ENCODE results near the gene MBTPS2.
"Not testable (repeated sequence)": the region's sequence is repeated elsewhere in the genome, so short reads cannot be mapped to it uniquely, and the experiment has no call there.

Gene MBTPS2

DNA sequence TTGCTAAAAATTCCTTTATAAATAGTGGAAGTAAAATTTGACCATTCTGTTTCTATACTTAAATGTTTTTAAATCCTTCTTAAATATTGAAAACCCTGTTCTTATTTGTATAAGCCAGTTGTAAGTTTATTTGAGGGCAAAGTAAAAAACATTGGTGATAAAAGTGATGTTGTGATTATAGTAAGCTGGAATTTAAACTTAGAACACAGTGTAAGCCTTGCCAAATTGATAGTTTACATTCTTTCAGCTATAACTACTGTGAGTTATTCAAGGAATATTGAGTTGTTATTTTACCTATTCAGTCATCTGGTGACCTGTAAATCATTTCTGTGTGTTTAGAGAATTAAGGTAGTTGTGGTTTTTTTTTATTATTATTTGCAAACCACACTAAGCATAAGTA lies 26.0 kb downstream of the MBTPS2 start:
- peaks cover 3% of the 10 kb centered on the region for H3K4me1 ChIP-seq (ENCODE audit: control insufficient read depth, insufficient read depth, low read depth, low read length)
- H2AK5ac ChIP-seq (ENCODE audit: low read length, severe bottlenecking), result no peak overlapping the region
- H2BK5ac ChIP-seq (ENCODE audit: low read depth, low read length, poor library complexity, severe bottlenecking), result no peak overlapping the region
- no peak overlapping the region for H4K91ac ChIP-seq (ENCODE audit: low read length)
- no peaks in the 10 kb centered on the region for H3K27me3 ChIP-seq (ENCODE audit: control insufficient read depth in 1 of 2, insufficient read depth in 1 of 2, low read length in 2 of 2)
- H3K9ac ChIP-seq (ENCODE audit: low read length), result no peak overlapping the region
- H3K4ac ChIP-seq (ENCODE audit: low read depth in 1 of 2, low read length in 2 of 2), result no peak overlapping the region
- no peak overlapping the region for H4K8ac ChIP-seq (ENCODE audit: low read length)
- no peak overlapping the region for H3K23ac ChIP-seq (ENCODE audit: low read length in 2 of 2)
- H2AFZ ChIP-seq (ENCODE audit: low read depth, low read length), result no peak overlapping the region
- no peak overlapping the region for H2BK12ac ChIP-seq (ENCODE audit: low read length in 2 of 2)
- no peak overlapping the region for H3K4me2 ChIP-seq (ENCODE audit: low read length, poor library complexity, severe bottlenecking)
- no peak overlapping the region for H3K18ac ChIP-seq (ENCODE audit: low read depth in 1 of 2, low read length in 2 of 2)
- H3K27ac ChIP-seq (ENCODE audit: low read length, poor library complexity, severe bottlenecking), result no peak overlapping the region
- H2BK120ac ChIP-seq (ENCODE audit: low read depth, low read length), result no peak overlapping the region
- H3K9me3 ChIP-seq (ENCODE audit: control insufficient read depth, low read length), result no peaks in the 10 kb centered on the region
- H3K4me3 ChIP-seq (ENCODE audit: insufficient read depth in 1 of 2, low read depth in 1 of 2, low read length in 2 of 2), result no peak overlapping the region
- H3K14ac ChIP-seq (ENCODE audit: low read length in 2 of 2), result no peak overlapping the region
- no peak overlapping the region for H2BK15ac ChIP-seq (ENCODE audit: low read depth, poor library complexity, severe bottlenecking)
- no peaks in the 10 kb centered on the region for H3K79me1 ChIP-seq (replicated peaks; ENCODE audit: low read length, poor library complexity, severe bottlenecking)
- H3K36me3 ChIP-seq (ENCODE audit: control insufficient read depth in 1 of 2, insufficient read depth in 2 of 2, low read depth in 1 of 2, low read length in 2 of 2), result peaks cover 0 to 6% of the 10 kb centered on the region in 2 experiments
- DNase-seq, result no peak

DNA sequence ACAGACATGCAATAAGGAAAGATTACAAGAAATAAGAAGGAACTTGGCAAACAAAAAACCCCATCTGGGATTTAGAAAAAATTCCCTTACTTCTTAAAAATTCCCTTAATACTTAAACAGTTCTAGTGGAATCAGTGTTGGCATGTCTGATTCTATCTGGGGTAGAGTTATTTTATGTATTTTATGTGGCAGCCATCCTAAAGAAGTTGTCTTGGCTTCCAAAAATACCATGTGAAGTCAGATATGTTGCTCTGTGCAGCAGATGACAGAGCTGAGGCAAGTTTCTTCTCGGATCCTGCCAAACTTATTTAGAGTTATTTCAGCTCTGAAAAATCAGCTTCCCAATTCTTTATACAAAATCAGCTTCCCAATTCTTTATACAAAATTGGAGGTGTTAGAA lies 31.1 kb downstream of the MBTPS2 start:
- no CpG with 5 or more reads among the region's 1 CpG for WGBS
- Histone ChIP-seq H3K9ac (ENCODE audit: low read length) (no peak overlapping the region), H4K8ac (ENCODE audit: low read length) (no peak overlapping the region), H4K91ac (ENCODE audit: low read length) (no peak overlapping the region), H2BK15ac (ENCODE audit: low read depth, poor library complexity, severe bottlenecking) (no peak overlapping the region), H2BK12ac (ENCODE audit: low read length in 2 of 2) (no peak overlapping the region), H3K4me1 (ENCODE audit: control insufficient read depth, insufficient read depth, low read depth, low read length) (no peaks in the 10 kb centered on the region), H3K27ac (ENCODE audit: low read length, poor library complexity, severe bottlenecking) (no peak overlapping the region), H3K79me1 (replicated peaks; ENCODE audit: low read length, poor library complexity, severe bottlenecking) (no peaks in the 10 kb centered on the region), H3K18ac (ENCODE audit: low read depth in 1 of 2, low read length in 2 of 2) (no peak overlapping the region), H3K9me3 (ENCODE audit: control insufficient read depth, low read length) (no peaks in the 10 kb centered on the region), H3K23ac (ENCODE audit: low read length in 2 of 2) (no peak overlapping the region), H2BK5ac (ENCODE audit: low read depth, low read length, poor library complexity, severe bottlenecking) (no peak overlapping the region), H3K4me3 (ENCODE audit: insufficient read depth in 1 of 2, low read depth in 1 of 2, low read length in 2 of 2) (no peak overlapping the region), H2AK5ac (ENCODE audit: low read length, severe bottlenecking) (no peak overlapping the region), H3K36me3 (ENCODE audit: control insufficient read depth in 1 of 2, insufficient read depth in 2 of 2, low read depth in 1 of 2, low read length in 2 of 2) (peaks cover 0 to 6% of the 10 kb centered on the region in 2 experiments), H2AFZ (ENCODE audit: low read depth, low read length) (no peak overlapping the region), H2BK120ac (ENCODE audit: low read depth, low read length) (no peak overlapping the region), H3K27me3 (ENCODE audit: control insufficient read depth in 1 of 2, insufficient read depth in 1 of 2, low read length in 2 of 2) (no peaks in the 10 kb centered on the region), H3K4me2 (ENCODE audit: low read length, poor library complexity, severe bottlenecking) (no peak overlapping the region), H3K4ac (ENCODE audit: low read depth in 1 of 2, low read length in 2 of 2) (no peak overlapping the region), H3K14ac (ENCODE audit: low read length in 2 of 2) (no peak overlapping the region)
- no peak for DNase-seq

DNA sequence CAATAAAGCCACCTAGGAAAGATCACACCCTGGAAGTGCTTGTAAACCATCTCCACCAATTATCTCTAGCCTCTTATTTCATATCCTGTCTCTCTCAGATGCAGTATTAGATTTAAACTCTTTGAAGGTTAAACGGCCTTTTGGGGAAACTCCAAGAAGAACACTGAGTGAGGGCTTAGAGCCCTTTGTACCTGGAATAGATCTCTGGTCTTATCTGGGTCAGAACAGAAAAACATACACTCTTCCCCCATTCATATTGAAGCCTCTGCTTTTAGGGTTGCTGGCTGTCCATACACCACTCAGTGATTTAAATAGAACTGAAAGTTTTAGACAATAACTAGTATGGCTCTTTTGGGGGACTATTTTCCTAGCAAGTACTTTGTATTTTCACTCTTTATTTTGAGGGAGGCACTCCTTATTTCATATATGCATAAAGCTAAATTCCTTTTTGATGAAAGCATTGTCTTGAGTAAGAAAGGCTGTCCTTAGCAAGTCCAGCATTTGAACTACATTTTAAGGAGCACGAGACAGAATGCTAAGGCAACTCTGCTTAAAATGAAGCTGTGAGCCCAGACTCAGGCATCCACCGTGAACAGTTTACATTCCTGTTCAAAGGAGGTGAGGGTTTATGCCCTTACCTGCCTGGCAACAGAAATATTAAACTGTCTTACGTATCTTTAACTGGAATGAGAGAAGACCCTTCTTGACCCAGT lies 33.8 kb downstream of the MBTPS2 start:
- no peak overlapping the region for H4K91ac ChIP-seq (ENCODE audit: low read length)
- no peaks in the 10 kb centered on the region for H3K9me3 ChIP-seq (ENCODE audit: control insufficient read depth, low read length)
- no peak overlapping the region for H2AK5ac ChIP-seq (ENCODE audit: low read length, severe bottlenecking)
- H3K23ac ChIP-seq (ENCODE audit: low read length in 2 of 2), result no peak overlapping the region
- no peak overlapping the region for H3K14ac ChIP-seq (ENCODE audit: low read length in 2 of 2)
- H2BK5ac ChIP-seq (ENCODE audit: low read depth, low read length, poor library complexity, severe bottlenecking), result no peak overlapping the region
- no peak overlapping the region for H3K27ac ChIP-seq (ENCODE audit: low read length, poor library complexity, severe bottlenecking)
- no peak overlapping the region for H2AFZ ChIP-seq (ENCODE audit: low read depth, low read length)
- WGBS, result 88% methylated on average over 1 of the region's 4 CpGs
- no peak overlapping the region for H4K8ac ChIP-seq (ENCODE audit: low read length)
- peaks cover 0 to 6% of the 10 kb centered on the region in 2 experiments for H3K36me3 ChIP-seq (ENCODE audit: control insufficient read depth in 1 of 2, insufficient read depth in 2 of 2, low read depth in 1 of 2, low read length in 2 of 2)
- no peak overlapping the region for H3K9ac ChIP-seq (ENCODE audit: low read length)
- no peak overlapping the region for H3K4me3 ChIP-seq (ENCODE audit: insufficient read depth in 1 of 2, low read depth in 1 of 2, low read length in 2 of 2)
- no peak overlapping the region for H2BK120ac ChIP-seq (ENCODE audit: low read depth, low read length)
- no peak overlapping the region for H3K4ac ChIP-seq (ENCODE audit: low read depth in 1 of 2, low read length in 2 of 2)
- H2BK12ac ChIP-seq (ENCODE audit: low read length in 2 of 2), result no peak overlapping the region
- no peak overlapping the region for H3K18ac ChIP-seq (ENCODE audit: low read depth in 1 of 2, low read length in 2 of 2)
- no peaks in the 10 kb centered on the region for H3K79me1 ChIP-seq (replicated peaks; ENCODE audit: low read length, poor library complexity, severe bottlenecking)
- H3K4me1 ChIP-seq (ENCODE audit: control insufficient read depth, insufficient read depth, low read depth, low read length), result no peaks in the 10 kb centered on the region
- no peak for DNase-seq
- no peaks in the 10 kb centered on the region for H3K27me3 ChIP-seq (ENCODE audit: control insufficient read depth in 1 of 2, insufficient read depth in 1 of 2, low read length in 2 of 2)
- H3K4me2 ChIP-seq (ENCODE audit: low read length, poor library complexity, severe bottlenecking), result no peak overlapping the region
- H2BK15ac ChIP-seq (ENCODE audit: low read depth, poor library complexity, severe bottlenecking), result no peak overlapping the region

DNA sequence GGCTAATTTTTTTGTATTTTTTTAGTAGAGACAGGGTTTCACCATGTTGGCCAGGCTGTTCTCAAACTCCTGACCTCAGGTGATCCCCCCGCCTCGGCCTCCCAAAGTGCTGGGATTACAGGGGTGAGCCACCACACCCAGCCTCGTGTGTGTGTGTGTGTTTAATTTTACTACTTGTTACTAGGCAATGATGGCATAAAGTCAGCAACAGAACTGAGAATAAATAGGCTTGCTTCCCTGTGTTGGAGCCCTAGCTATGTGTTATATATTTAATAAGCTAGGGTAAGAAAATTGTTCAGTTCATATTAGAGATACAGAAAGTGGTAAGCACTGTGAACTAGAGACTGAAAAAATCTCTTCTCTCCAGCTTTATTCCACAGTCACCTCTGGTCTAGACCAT lies 34.8 kb downstream of the MBTPS2 start:
- H3K79me1 ChIP-seq (replicated peaks; ENCODE audit: low read length, poor library complexity, severe bottlenecking); H2BK5ac ChIP-seq (ENCODE audit: low read depth, low read length, poor library complexity, severe bottlenecking); H3K9ac ChIP-seq (ENCODE audit: low read length); H3K9me3 ChIP-seq (ENCODE audit: control insufficient read depth, low read length); H2BK120ac ChIP-seq (ENCODE audit: low read depth, low read length); H3K27me3 ChIP-seq (ENCODE audit: control insufficient read depth in 1 of 2, insufficient read depth in 1 of 2, low read length in 2 of 2); H3K4me2 ChIP-seq (ENCODE audit: low read length, poor library complexity, severe bottlenecking); H3K4ac ChIP-seq (ENCODE audit: low read depth in 1 of 2, low read length in 2 of 2); H3K27ac ChIP-seq (ENCODE audit: low read length, poor library complexity, severe bottlenecking); H2AFZ ChIP-seq (ENCODE audit: low read depth, low read length); H3K23ac ChIP-seq (ENCODE audit: low read length in 2 of 2); H4K91ac ChIP-seq (ENCODE audit: low read length); H3K4me1 ChIP-seq (ENCODE audit: control insufficient read depth, insufficient read depth, low read depth, low read length); H3K4me3 ChIP-seq (ENCODE audit: insufficient read depth in 1 of 2, low read depth in 1 of 2, low read length in 2 of 2); H2BK12ac ChIP-seq (ENCODE audit: low read length in 2 of 2); DNase-seq; H2BK15ac ChIP-seq (ENCODE audit: low read depth, poor library complexity, severe bottlenecking); H3K14ac ChIP-seq (ENCODE audit: low read length in 2 of 2); H2AK5ac ChIP-seq (ENCODE audit: low read length, severe bottlenecking); H3K36me3 ChIP-seq (ENCODE audit: control insufficient read depth in 1 of 2, insufficient read depth in 2 of 2, low read depth in 1 of 2, low read length in 2 of 2); H4K8ac ChIP-seq (ENCODE audit: low read length); H3K18ac ChIP-seq (ENCODE audit: low read depth in 1 of 2, low read length in 2 of 2): not testable (repeated sequence)
- 93% methylated on average over 3 of the region's 3 CpGs for WGBS

Data from mesenchymal stem cell (in vitro differentiated cells and primary cell).